ENCODE measurements around the gene TMEM150B. TPM values are rescaled to one million over a fixed set of nuclear protein-coding genes. Genes with fewer than 3 reads are reported as not detected.

Gene TMEM150B
- total and polyA plus RNA-seq, 12 donors = 0.38 to 6.5 (median 0.61) TPM; not detected in 4

- peak overlapping the region in 5 of 10 donors; percentile 67 to 92 (median 75) for H3K4me3 ChIP-seq
- no peak overlapping the region for H3K27ac ChIP-seq
- no peaks in the 10 kb centered on the region for H3K27me3 ChIP-seq
- intact Hi-C loops (cut with DNase I) = loop anchor here in 1 of 10 donors (2.0 kb wide), 1 partner anchor 41 kb away; no protein-coding TSS in a partner anchor
- no peak for DNase-seq
- H3K36me3 ChIP-seq = peaks cover 0 to 36% (median 13%) of the 10 kb centered on the region in 9 donors
- TF ChIP-seq, protein P1, sequence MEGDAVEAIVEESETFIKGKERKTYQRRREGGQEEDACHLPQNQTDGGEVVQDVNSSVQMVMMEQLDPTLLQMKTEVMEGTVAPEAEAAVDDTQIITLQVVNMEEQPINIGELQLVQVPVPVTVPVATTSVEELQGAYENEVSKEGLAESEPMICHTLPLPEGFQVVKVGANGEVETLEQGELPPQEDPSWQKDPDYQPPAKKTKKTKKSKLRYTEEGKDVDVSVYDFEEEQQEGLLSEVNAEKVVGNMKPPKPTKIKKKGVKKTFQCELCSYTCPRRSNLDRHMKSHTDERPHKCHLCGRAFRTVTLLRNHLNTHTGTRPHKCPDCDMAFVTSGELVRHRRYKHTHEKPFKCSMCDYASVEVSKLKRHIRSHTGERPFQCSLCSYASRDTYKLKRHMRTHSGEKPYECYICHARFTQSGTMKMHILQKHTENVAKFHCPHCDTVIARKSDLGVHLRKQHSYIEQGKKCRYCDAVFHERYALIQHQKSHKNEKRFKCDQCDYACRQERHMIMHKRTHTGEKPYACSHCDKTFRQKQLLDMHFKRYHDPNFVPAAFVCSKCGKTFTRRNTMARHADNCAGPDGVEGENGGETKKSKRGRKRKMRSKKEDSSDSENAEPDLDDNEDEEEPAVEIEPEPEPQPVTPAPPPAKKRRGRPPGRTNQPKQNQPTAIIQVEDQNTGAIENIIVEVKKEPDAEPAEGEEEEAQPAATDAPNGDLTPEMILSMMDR (IDR thresholded peaks at IDR 0.05) = no peak
- H3K9me3 ChIP-seq = no peaks in the 10 kb centered on the region
- ATAC-seq = no peak
- WGBS, 2 donors = 86 to 89% methylated on average over 48 to 50 of the region's 50 CpGs
- H3K4me1 ChIP-seq = peaks cover 7 to 30% (median 21%) of the 10 kb centered on the region in 9 donors
These were observed 16.7 kb upstream of the TMEM150B start for GRCh38 chr19:55341595-55342531.

GRCh38 chr19:55341171-55341588 lies 16.0 kb upstream of the TMEM150B start:
- H3K4me1 ChIP-seq = peaks cover 7 to 30% (median 21%) of the 10 kb centered on the region in 9 donors
- peak overlapping the region in 9 of 10 donors; percentile 67 to 92 (median 73) for H3K4me3 ChIP-seq
- H3K9me3 ChIP-seq = no peaks in the 10 kb centered on the region
- no peaks in the 10 kb centered on the region for H3K27me3 ChIP-seq
- DNase-seq (peak; percentile 68 to 78), ATAC-seq (no peak)
- intact Hi-C loops (cut with DNase I) = loop anchor here in 1 of 10 donors (2.0 kb wide), 1 partner anchor 42 kb away; no protein-coding TSS in a partner anchor
- H3K36me3 ChIP-seq = peaks cover 0 to 29% (median 7%) of the 10 kb centered on the region in 9 donors
- TF ChIP-seq, protein P1 (IDR thresholded peaks at IDR 0.05) = no peak
- H3K27ac ChIP-seq = peak overlapping the region in 3 of 10 donors; percentile 37 to 93 (median 91)
- WGBS, 2 donors = 6 to 12% methylated on average over 15 of the region's 15 CpGs

DNA sequence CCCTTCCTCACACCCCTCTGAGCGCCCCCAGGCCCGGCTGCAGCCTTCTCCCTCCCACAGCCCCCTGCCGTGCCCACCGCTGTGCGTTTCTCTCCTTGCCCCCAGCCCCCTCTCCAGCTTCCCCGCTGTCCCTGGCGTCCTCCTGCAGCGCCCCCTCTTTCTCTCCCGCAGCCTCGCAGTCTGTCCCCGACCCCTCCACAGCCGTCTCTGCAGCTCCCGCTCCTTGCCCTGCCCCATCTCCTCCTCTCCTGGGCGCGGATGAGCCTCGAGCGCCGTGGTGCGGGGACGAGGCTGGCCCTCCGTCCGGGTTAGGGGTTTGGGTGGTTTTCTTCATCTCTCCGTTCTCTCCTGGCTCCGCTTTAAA lies 15.6 kb upstream of the TMEM150B start:
- WGBS, 2 donors = 2 to 6% methylated on average over 23 to 24 of the region's 24 CpGs
- peak overlapping the region in 9 of 10 donors; percentile 67 to 92 (median 73) for H3K4me3 ChIP-seq
- intact Hi-C loops (cut with DNase I) = loop anchor here in 1 of 10 donors (2.0 kb wide), 1 partner anchor 42 kb away; no protein-coding TSS in a partner anchor

More for the DNA sequence above, 15.6 kb upstream of the TMEM150B start:
- Histone ChIP-seq H3K4me1 (peaks cover 7 to 28% (median 21%) of the 10 kb centered on the region in 9 donors), H3K27me3 (no peaks in the 10 kb centered on the region), H3K9me3 (no peaks in the 10 kb centered on the region), H3K36me3 (peaks cover 0 to 26% (median 7%) of the 10 kb centered on the region in 9 donors), H3K27ac (peak overlapping the region in 5 of 10 donors; percentile 90 to 93 (median 93))
- ATAC-seq (no peak), DNase-seq (no peak)
- TF ChIP-seq, protein P1 (IDR thresholded peaks at IDR 0.05) = no peak

Data from heart right ventricle (tissue), 16 donors.